CD4-positive, alpha-beta T cell treated with Interleukin-21 for 1 hour (primary cell): ENCODE results near the gene C1orf21.

ENCODE experiments used
- DNase-seq: peaks from one replicate; pipeline ENCODE4 v3.0.0-alpha.2; 2020

The C1orf21 gene

DNA sequence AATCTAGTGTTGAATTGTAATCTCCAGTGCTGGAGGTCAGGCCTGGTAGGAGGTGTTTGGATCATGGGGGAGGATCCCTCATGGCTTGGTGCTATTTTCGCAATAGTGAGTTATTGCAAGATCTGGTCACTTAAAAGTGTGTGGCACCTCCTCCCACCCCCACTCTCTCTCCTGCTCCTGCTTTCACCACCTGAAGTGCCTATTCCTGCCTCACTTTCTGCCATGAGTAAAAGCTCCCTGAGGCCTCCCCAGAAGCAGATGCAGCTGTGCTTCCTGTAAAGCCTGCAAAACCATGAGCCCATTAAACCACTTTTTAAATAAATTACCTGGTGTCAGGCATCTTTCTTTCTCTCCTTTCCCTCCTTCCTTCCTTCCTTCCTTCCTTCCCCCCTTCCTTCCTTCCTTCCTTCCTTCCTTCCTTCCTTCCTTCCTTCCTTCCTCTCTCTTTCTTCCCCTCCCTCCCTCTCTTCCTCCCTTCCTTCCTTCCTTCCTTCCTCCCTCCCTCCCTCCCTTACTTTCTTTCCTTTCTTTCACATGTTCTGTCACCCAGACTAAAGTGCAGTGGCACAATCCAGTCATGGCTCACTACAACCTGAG lies 172.4 kb downstream of the C1orf21 start:
- DNase-seq = no peak

DNA sequence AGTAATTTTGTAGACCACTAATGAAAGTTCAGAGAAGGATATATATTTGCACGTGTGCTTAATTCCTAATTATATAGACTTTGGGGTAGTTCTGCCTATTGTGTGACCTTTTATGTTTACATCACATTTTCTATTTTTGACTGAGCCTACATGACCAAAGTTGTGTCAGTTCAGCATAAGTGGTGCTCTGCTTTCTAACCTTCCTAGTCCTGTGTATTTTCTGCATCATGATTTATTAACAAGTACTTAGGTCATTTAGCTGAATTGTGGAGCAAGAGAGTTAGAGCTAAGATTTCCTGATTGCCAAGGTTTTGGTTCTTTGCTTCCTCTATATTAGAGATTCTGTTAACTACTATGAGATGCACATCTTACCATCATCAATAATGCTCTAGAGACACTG lies 176.0 kb downstream of the C1orf21 start:
- no peak for DNase-seq

DNA sequence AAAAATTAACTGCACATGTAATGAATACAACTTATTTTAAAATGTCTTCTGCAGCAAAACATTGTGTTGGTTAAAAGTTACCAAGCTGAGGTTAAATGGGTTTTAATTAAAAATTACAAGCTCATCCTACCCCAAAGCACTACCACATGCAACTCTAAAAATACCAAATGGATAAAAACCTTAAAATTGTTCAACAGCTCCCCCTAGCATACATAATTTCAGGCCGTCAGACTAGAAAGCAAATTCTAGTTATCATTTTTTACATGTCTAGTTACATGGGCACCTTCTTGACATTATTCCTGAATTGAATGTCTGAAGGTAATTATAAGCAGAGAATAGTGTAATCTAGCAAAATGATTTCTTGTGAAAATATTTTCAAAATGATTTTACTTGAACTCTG lies 176.5 kb downstream of the C1orf21 start:
- peak; percentile 8 for DNase-seq

DNA sequence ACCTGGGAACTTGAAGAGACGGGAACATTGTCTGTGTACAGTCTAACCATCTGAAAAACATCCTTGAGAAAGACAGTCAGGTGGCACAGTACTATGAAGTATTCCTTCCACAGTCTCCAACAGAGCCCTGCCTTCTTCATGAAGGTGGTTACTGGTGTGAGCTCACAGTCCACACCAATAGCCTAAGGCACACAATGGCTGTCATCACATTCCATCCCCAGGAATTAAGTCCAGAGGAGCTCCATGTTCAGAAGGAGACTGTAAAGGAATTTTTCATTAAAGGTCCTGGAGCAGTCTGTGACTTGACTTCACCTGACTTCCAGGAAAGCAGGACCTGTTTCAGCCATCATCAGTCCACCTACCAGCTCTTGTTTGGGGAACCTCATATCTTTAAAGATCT lies 180.2 kb downstream of the C1orf21 start:
- no peak for DNase-seq

DNA sequence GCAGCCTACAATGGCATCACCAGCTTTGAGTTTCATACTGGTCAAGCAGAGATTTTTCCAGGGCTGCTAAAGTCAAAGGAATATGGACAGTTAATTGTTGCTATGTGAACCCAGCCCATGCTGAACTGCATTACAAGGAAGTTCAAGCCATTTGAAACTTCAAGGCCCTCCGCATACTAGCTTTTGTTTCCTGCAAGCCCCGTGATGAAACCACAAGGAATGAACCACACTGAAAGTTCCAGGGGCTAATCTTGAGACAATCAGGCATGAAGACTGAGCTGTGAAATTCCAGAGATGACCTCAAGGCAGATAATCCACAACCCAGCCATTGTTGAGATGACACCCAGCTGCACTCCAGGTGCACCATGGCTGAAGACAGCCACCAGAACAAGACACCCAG lies 180.8 kb downstream of the C1orf21 start:
- no peak for DNase-seq

DNA sequence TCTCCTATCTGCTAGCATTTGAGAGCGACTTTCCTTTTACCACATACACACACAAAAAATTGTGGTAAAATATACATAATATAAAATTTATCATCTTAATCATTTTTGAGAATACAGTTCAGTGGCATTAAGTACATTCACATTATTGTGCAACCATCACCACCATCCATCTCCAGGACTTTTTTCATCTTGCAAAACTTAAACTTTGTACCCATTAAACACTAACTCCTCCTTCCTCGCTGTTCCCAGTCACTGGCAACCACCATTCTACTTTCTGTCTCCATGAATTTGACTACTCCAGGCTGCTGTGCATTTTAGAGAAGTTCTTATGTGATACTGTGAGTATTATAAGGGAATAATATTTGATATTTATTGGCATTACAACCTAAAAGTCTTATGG lies 181.3 kb downstream of the C1orf21 start:
- no peak for DNase-seq

DNA sequence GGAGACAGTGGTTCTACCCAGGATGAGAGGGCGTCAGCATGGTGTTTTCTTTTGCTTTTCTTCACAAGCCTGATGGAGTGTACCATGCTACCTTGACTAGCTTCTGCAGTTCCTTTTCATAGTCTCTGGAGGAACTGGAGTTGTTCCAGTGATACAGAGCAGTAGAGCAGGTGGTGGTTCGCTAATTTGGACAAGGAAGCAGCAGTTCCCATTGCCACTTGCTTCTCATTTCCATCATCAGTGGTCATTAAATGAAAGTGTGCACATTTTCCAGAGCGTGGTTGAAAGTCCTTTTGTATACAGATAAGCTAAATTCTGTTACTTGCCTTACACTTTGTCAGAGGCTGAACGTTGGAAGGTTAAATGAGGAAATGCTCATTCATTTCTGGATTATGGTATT lies 182.3 kb downstream of the C1orf21 start:
- DNase-seq = no peak

DNA sequence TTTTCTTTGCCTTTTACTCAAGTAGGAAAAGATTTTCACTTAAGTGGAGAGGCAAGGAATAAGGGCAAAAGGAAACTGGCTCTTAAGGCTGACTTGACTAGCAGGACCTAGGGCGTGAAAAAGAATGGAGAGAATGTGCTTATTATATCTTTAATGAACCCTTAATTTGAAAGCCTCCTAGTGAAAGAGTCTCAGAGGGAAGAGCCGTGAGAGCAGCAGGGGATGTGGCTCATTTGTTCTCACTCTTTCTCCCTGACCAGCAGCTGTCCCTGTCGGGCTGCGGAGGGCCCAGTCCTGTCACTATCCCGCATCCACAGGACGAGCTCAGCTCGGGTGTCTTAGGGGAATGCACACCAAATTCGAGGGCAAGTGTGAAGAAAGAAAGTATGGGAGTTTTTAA lies 187.8 kb downstream of the C1orf21 start:
- no peak for DNase-seq

DNA sequence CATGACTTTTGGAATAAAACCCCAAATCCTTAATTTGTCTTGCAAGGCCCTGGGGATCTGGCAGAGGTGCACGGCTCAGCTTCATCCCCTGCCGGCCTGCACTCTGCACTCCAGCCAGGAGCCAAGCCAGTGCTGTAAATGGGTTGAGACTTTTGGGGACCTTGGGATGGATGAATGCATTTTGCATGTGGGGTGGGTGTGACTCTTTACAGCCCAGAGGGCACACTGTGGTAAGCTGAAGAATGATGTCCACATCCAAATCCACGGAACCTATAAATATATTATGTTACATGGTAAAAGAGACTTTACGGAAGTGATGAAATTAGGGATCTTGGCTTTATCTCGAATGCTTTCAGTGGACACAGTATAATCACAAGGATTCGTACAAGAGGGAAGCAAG lies 190.0 kb downstream of the C1orf21 start:
- no peak for DNase-seq

DNA sequence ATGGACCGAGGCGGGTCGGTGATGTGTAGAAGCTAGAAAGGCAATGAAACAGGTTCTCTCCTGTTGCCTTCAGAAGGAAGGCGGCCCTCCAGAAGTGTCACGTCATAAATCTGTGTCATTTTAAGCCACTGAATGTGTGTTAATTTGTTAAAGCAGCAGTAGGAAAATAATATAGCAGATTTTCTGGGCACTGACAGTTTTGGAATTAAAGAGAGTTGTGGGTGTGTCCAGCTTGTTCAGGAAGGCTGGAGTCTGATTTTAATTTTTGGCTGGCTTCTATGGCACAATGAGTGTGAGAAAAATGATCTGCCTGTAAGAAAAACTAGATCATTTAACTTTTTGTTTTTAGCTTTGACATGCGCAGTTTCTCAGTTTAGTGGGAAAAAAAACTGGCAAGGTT lies 190.5 kb downstream of the C1orf21 start:
- DNase-seq = no peak

DNA sequence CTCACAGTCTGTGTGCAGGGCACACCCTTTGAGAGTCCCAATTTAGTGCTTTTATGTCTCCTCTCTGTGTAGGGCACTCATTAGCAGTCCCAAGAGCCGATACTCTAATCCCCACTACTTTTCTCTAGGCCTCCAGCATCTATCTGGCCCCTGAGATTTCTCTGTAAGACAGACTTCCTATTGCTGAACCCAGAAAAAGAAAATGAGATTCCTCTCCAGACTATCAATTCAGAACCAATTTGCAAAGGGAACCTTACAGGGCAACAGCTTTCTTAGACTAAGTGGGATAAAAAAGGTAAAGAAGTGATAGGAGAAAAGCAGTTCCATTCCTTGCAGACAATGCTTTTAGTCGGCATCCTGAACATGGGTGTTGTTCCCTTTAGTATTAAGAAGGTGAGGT lies 195.6 kb downstream of the C1orf21 start:
- DNase-seq = no peak

DNA sequence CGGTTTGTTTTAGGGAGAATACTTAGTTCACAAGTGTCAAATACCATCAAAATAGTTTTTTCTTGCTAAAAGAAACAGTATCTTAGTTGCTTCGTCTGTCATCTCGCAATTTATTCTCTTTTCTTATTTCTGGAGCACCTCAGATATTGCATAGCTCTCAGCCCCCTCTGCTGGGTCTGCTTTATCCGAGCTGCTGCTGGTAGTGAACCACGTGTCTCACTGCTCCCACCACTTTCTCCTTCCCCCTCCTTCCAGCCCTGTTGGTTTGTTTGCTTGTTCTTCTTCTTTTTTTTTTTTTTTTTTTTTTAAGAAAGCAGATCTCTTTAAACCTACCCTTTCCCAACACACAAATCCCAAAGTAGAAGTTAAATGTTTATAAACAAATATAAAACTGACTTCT lies 197.0 kb downstream of the C1orf21 start:
- no peak for DNase-seq

DNA sequence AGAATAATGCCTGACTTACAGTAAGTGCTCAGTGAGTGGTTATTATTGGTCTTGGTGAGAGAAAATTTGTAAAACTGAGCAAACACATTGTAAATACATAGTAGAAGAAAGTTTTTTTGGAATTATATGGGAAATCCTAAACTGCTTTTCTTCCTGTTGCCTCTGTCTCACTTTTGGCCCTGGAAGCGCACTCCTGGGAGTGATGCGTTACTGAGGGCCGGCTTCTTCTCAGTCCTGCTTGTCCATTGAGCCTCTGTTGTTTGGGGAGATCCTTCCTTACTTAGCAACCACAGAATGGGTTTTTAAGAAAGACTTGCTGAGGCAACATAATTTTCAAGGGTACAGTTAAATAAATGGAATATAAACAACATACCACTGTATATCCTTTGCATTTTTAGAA lies 201.9 kb downstream of the C1orf21 start:
- DNase-seq = no peak

DNA sequence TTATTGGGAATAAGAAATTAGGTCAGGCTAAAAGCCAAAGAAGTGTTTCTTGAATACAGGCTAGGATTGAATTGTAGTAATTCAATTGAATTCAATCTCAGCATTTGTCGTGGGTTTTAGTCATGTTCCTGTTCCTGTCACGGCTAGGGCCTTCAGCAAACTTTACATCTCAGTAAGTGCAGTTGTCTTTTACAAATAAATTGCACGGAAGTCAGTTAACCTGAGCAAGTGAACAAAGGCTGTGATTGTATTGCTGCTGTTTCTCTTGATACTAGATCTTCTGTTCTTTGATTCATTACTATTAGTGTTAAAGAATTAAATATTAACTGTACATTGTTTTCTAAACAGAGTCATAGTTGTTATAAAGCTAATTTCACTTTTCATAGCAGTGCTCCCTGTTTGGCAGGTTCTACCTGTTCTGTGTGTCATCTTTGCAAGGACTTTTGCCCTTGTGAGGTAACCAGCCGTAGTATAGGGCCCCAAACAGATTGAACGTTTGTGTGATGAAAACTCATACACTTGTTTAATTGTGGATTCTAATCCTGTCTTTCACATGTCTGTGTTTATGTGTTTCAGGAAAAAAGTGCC lies 203.4 kb downstream of the C1orf21 start:
- no peak for DNase-seq

DNA sequence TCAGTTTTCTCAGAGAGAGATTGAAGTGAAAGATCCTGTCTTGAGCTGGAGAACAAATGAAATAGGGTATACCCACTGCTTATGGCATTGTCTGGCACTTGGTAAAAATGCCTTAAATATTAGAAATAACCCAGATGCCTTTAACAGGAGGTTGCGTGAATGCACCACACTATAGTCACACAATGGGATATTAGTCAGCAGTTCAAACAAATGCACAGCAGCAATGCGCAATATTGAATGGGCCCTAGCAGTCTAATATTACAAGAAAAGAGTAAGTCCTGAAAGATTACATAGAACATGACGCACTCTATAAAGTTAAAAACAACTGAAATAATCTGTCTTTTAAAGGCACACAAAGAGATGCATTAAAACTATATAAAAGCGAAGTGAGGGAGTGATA lies 206.8 kb downstream of the C1orf21 start:
- DNase-seq = no peak

DNA sequence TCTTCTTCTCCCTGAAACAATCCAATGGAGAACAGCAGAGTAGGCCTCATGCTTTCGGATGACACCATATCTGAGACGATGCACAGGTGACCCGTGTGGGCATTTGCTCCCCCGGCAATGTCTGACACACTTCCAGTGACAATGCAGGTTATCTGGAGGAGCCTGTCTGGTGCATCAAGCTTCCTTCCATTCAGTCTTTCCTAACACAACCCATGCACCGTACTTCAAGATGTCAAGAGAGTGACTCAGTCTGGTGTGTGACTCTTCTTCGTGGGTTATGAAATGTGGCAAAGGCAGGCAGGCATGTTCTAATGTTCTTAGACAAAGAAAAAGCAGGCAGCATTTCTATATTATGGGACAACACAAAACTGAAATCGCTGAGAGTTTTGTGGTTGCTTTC lies 208.8 kb downstream of the C1orf21 start:
- no peak for DNase-seq

DNA sequence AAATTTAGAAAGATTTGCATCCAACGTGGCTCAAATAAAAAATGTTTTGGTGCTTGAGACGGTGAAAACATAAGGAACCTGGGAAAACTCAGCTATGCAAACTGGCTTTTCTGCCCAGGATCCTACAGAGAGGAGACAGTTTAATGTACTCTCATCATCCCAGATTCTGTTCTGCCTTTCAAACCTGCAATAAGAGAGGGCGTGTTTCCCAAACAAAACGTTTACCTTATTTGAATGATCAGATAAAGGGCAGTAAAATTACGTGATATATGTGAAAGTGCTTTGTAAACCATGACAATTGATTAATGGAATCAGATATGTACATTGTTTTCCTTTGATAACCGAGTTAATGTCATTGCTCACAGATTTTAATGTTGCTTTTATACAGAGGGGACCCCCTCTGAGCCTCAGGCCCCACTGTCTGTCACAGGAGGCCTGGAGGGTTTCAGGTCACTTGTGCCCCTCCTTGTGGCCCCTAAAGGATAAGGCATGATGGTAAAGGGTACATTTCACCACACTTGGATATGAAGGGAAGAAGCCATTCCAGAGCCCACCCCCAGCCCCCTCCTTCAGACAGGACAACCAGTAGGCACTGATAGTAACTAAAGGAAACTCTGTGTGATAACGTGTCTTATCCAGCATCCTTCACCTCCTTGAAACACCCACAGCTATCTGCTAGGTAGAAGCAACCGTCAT lies 210.3 kb downstream of the C1orf21 start:
- DNase-seq = no peak

DNA sequence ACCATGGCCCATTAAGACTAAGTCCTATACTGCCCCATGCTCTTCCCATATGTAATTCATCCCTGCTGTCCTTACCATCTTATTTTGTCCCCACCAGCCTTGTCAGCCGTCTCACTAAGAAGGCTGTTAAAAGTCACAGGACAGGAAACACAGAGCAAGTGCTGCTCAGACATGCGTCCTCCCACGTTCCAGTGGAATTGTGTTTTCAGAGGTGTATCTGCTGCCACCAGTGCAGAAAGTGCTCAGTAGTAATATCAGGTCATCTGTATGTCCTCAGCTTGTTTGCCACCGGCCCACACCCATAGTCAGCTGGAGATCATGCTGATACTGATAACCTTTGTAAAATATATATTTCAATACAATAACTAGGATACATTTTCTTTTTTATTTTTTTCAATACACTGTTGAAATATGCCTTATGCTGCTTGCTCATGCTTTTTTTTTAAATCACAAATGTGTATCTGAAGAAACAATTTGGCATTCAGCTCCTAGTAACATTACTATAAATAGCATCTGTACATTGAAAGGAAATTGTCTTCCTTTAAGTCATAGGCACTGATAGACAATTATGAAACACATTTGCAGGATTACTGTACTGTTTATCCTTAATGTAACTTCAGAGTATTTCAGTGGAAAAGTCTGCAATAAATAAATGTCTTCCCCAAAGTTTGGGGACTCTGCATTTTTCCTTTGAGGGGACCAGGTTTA lies 211.0 kb downstream of the C1orf21 start:
- no peak for DNase-seq

DNA sequence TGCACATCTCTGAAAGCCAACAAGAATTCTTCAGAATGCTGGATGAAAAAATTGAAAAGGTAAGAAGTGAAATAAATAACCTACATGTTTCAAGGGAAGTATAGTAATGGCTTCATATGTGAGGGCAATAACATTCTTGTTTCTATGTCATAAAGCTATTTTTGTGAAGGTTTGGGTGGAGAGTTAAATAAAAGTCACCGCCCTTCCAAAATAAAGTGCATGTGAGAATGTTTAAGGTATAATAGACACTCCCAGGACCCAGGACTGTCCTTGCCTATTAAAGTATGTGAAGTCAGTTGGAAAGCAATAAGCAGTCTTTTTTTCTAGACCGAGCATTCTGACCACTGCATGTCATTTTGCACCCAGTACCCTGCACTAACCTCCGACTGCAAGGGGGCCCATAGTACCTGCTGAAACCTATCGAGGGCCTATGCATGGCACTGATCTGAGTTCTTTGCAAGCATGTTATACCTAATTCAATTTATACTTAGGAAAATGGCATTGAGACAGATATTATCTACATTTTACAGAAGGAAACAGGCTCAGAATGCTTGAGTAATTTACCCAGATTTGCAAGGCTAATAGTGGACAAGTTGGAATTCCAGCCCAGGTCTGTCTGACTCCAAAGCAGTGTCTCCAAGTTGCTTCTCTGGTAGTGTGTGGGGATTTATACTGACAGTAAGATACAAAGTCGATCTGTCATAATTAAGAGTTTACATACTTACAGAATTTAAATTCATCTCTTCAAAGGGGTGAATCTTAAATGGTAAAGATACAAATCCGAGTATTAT lies 211.8 kb downstream of the C1orf21 start:
- no peak for DNase-seq

DNA sequence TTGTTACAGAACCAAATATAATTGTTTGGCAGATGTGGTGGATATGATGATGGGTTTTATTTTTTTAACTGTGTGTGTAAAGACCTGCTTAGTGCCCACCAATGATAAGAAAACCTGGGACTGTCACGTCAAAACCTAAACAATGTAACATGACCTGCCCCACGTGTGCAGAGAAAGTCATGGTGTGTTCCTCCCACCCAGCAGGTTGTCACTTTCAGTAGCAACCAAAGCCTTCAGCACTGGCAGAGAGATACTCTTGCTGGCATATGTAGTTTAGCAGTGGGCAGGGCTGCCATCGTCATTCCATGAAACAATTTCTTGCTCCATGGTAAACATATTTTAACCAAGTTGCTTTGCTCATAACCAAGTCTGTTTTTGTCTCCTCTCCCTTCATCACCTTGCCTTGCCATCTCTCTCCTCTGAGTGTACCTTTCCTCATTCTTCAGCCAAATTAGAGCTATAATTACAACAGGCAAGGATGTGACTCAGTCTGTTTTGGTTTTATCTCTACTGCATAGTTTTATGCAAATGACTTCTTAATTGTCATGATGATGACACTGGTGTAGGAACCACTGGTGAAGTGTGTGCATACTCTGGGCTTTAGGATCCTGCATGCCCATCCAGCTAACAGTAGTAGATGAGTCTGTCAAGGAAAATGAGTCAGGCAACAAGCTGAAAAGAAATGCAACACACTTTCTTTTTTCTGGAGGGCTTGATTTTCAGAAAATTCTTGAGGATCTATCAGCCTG lies 217.5 kb downstream of the C1orf21 start:
- DNase-seq = no peak

DNA sequence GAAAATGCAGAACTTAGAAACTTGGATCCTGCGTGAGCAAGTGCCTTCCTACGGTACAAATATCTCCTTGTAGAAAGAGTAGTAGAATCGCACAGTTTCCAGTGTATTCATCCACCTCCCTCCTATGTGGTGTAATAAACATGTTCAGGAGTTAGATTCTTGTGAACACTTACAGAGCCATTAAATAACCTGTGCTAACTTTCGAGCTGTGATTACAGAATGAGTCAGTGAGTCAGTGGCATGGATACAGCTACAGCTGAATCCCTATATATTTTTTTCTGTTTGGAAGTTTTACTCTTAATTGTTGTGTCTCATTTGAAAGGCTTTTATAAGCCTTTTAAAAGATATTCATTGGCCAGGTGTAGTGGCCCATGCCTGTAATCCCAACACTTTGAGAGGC lies 219.1 kb downstream of the C1orf21 start:
- no peak for DNase-seq

DNA sequence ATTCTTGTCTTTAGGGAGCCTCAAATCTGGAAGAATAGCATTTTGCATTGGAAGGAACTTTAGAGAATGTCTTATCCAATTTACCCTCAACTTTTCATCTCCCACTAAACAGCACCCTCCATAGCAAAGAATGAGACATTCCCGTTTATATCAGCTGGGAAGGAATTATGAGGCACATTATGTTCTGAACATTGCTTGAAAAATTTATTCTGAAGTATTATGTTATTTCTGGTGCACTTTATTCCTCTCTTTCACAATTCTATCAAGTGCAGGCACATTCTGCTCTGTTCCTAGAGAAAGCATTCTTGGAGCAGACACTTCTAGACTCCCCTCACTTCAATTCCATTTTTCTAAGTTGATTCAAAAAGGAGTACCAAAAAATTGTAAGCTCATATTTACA lies 220.0 kb downstream of the C1orf21 start:
- DNase-seq = no peak

DNA sequence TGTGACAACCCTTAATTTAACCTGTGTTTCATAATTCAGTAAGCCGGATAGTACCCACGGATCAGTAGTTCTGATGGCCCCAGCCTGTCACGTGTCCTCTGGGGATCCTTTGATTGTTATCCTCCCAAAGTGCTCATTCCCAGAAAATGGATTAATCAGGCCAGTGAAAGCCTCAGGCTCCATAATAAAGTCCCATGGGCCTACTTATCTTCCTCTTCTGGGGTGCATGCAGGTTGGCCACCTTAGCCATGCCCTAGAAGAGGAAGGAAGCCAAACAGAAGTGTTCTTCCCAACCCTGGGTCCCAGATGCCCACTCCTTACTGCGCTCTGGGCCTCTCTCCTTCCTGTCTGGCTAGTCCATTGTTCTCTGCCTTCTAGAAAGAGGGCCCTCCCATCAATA lies 221.8 kb downstream of the C1orf21 start:
- DNase-seq = no peak
